ENCODE measurements around the gene ARHGAP26.
A peak's percentile ranks its signal among the peaks of the same experiment; 100 is the strongest.

Gene ARHGAP26

GRCh38 chr5:143036146-143036927 lies 266.2 kb downstream of the ARHGAP26 start:
- no peak overlapping the region for H3K4me3 ChIP-seq (ENCODE audit: low read depth, low read length)
- peak; percentile 78 for DNase-seq (ENCODE audit: low read depth)
- peak; percentile 1 for TF ChIP-seq CTCF (IDR thresholded peaks at IDR 0.05; ENCODE audit: insufficient read depth, low read depth, low read length, missing control alignments)

- no peak overlapping the region for H3K4me3 ChIP-seq (ENCODE audit: low read depth, low read length)
- TF ChIP-seq CTCF (IDR thresholded peaks at IDR 0.05; ENCODE audit: insufficient read depth, low read depth, low read length, missing control alignments), result no peak
- peak; percentile 48 for DNase-seq (ENCODE audit: low read depth)
These were observed 266.9 kb downstream of the ARHGAP26 start for GRCh38 chr5:143037071-143037470.

GRCh38 chr5:143037708-143038107 lies 267.5 kb downstream of the ARHGAP26 start:
- no peak for TF ChIP-seq CTCF (IDR thresholded peaks at IDR 0.05; ENCODE audit: insufficient read depth, low read depth, low read length, missing control alignments)
- no peak overlapping the region for H3K4me3 ChIP-seq (ENCODE audit: low read depth, low read length)
- no peak for DNase-seq (ENCODE audit: low read depth)

GRCh38 chr5:143040622-143041021 lies 270.4 kb downstream of the ARHGAP26 start:
- H3K4me3 ChIP-seq (ENCODE audit: low read depth, low read length), result no peak overlapping the region
- no peak for DNase-seq (ENCODE audit: low read depth)
- TF ChIP-seq CTCF (IDR thresholded peaks at IDR 0.05; ENCODE audit: insufficient read depth, low read depth, low read length, missing control alignments), result no peak

- H3K4me3 ChIP-seq (ENCODE audit: low read depth, low read length), result no peak overlapping the region
- no peak for TF ChIP-seq CTCF (IDR thresholded peaks at IDR 0.05; ENCODE audit: insufficient read depth, low read depth, low read length, missing control alignments)
- DNase-seq (ENCODE audit: low read depth), result no peak
These were observed 271.3 kb downstream of the ARHGAP26 start for GRCh38 chr5:143041461-143041860.

GRCh38 chr5:143041972-143042770 lies 272.0 kb downstream of the ARHGAP26 start:
- TF ChIP-seq CTCF (IDR thresholded peaks at IDR 0.05; ENCODE audit: insufficient read depth, low read depth, low read length, missing control alignments), result no peak
- no peak for DNase-seq (ENCODE audit: low read depth)
- no peak overlapping the region for H3K4me3 ChIP-seq (ENCODE audit: low read depth, low read length)
